ENCODE results near the gene ANKS1B.
"Not testable (repeated sequence)": the region's sequence is repeated elsewhere in the genome, so short reads cannot be mapped to it uniquely, and the experiment has no call there.

- not testable (repeated sequence) for TF ChIP-seq CTCF, POLR2A (IDR thresholded peaks at IDR 0.05)
These were observed 31.6 kb upstream of the ANKS1B start for GRCh38 chr12:100016304-100016703.
